ENCODE measurements around the gene HSCB.
"Not testable (repeated sequence)": the region's sequence is repeated elsewhere in the genome, so short reads cannot be mapped to it uniquely, and the experiment has no call there.

The HSCB gene, protein sequence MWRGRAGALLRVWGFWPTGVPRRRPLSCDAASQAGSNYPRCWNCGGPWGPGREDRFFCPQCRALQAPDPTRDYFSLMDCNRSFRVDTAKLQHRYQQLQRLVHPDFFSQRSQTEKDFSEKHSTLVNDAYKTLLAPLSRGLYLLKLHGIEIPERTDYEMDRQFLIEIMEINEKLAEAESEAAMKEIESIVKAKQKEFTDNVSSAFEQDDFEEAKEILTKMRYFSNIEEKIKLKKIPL

GRCh38 chr22:28741785-28742561, at the start of gene HSCB, which contains the start of gene CHEK2:
Gene HSCB (plus strand): TSS chr22:28742039. CDS start chr22:28742096, 57 bp downstream.
Gene CHEK2 (minus strand): TSS chr22:28741820. CDS start chr22:28734721, 7,099 bp downstream.
- DNase-seq: peak; percentile 99

- DNase-seq: not testable (repeated sequence)
These were observed 48.6 kb upstream of the HSCB start for GRCh38 chr22:28693041-28693760.

DNA sequence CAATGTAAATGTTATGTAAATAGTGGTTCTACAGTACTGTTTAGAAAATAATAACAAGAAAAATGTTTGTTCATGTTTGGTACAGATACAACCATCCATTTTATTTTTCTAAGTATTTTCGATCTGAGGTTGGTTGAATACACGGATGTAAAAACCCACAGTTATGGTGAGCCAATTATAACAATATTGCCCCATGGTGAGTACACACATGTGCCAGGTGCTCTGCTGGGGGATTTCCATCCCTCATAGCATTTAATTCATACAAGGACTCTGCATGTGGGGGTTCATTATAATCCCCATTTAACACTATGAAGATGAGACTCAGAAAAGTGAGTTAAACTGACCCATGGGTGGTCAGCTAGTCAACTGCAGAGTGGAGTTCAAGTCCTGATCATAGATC, 38.9 kb upstream of the HSCB start:
- no peak for DNase-seq

DNA sequence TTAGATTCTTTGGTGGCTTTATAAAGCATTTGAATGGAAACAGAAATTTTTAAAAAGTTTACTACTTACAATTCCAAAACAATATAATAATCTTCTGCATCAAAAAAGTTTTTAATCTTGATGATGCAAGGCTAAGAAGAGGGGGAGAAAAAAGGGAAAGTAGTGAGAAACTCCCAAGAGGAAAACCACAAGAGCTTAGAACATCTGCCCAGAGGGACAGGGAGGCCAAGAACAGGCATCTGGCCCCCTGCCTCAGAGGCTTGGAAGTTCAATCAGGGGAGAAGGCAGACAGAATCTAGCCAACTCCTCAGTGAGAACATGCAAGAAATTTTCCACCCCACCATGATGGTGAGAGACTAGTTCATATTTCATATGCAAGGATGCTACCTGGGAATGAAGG, 38.4 kb upstream of the HSCB start:
- DNase-seq: no peak

GRCh38 chr22:28706845-28707244, 35.0 kb upstream of the HSCB start:
- DNase-seq: no peak

DNA sequence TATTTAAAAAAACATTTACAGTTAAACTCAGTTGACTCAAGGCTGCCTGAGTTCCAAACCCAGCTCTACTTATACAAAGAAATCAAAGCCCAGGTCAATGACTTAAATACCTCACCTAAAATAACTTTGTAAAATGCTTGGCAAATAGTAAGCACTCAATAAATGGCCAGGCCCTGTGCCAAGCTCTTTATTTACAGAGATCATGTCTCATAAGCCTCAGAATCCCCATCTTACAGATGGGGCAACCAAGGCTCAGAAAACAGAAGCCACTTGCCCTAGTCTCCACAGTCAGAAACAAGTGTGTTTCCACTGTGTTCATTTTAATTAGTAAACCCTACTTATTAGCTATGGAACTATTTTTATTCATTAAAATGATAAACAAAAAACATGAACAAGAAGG, 31.7 kb upstream of the HSCB start:
- no peak for DNase-seq

DNA sequence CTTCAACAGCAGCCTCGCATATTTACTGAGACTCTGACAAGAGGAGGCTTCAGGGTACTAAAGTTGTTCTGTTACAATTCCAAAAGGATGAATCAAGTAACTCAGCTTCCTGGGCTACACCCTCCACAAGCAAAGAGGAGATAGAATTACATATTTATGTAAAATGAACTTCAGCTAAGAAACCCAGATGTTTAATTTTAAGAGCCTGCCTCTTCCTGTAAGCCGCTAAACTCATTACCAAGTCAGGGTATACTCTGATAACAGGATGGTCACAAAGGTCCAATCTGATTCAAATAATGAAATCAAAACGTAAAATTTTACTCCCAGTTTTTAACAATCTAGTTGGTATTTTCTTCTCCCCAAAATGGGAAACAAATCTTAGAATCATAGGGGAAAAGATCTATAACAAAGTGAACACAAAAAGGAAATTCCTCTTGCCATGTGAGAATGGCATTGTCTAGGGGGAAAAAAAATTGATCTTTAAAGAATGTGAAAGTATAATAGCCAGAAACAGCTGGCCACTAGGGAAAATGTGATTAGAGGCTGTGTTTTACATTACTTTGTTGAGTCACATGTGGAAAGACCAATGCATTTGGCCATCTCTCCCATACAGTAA, 31.2 kb upstream of the HSCB start:
- DNase-seq: no peak

- no peak for DNase-seq
These were observed 30.5 kb upstream of the HSCB start for GRCh38 chr22:28711341-28711740.

DNA sequence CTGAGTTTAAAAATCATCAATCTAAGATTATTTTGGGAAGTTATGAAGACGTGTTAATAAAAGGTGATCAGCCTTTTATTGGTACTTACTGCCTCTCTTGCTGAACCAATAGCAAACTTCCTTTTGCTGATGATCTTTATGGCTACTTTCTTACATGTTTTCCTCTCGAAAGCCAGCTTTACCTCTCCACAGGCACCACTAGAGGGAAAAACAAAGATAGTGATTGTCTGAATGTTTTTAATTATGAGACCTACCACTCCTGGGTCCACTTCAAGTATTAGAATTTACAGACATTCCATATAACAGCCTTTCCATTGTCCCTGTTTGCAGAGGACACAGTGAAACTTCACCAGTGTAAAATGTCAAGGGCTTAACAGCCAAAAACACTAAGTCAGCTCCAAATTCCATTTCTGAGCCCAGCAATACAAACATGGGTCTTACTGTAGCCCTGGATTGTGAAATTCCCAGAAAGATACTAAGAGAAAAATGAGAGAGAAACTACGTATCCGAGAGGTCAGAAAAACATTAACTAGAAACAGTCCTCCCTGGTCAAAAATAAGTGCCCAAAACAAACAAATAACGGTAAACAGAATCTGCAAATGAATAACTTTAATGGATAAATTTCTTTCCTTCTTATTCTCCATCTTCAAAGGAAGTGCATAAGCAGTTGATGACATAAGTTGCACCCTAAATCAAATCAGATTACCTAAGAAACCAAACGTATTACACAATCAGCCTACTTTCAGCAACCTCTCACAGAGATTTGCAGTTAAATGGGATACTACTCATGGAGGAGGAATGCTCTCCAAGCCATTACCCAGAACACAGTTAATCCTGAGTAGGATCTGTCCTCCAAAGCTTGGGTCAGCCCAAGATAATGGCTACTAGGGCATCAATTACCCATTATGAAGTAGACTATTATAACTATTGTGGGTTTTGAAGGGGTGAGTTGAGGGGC, 29.7 kb upstream of the HSCB start:
- DNase-seq: no peak

DNA sequence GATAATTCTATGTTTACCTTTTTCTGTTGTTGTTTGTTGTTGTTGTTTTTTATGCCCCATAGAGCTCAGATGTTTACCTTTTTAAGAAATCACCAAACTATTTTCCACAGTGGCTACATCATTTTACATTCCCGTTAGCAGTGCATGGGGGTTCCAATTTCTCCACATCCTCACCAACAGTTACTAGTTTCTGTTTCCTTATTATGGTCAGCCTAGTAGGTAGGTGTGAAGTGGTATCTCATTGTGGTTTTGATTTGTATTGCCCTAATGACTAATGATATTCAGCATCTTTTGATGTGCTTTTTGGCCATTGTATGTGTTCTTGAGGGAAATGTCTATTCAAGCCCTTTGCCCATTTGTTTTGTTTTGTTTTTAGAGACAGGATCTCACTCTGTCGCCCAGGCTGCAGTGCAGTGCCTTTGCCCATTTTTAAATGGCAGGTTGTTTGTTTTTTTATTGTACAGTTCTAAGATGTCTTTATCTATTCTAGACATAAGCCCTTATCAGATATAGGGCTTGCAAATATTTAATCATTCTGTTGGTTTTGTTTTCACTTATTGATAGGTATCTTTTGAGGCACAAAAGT, 27.7 kb upstream of the HSCB start:
- no peak for DNase-seq

- DNase-seq: no peak
These were observed 26.2 kb upstream of the HSCB start for GRCh38 chr22:28715611-28716010.

DNA sequence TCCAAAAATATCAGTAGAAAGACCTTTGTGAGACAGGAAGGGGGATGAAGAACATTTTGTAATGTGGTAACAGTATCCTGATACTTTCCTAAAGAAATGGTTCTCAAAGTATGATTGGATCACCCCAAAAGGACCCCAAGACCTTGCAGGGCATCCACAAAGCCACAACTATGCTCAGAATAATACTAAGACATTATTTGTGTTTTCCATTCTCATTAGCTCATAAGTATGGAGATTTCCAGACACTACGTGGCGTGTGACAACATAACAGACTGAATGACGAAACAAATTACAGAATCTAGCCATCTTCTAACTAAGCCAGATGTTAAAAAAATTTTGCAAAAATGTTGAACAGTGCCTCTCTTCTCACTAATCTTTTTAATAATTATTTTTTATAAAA, 25.2 kb upstream of the HSCB start:
- no peak for DNase-seq

- no peak for DNase-seq
These were observed 23.8 kb upstream of the HSCB start for GRCh38 chr22:28718044-28718443.

DNA sequence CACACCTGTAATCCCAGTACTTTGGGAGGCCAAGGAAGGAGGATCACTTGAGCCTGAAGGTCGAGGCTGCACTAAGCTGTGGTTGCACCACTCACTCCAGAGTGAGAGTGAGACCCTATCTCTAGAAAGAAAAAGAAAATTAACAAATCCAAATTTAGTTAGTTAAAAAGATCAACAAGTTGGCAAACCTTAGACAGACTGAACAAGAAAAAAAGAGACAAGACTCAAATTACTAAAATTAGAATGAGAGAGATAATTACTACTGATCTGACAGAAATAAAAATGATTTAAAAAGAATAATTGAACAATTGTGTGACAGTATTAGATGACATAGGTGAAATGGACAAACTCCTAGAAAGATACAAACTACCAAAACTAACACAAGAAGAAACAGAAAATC, 13.8 kb upstream of the HSCB start:
- no peak for DNase-seq

- DNase-seq: no peak
These were observed 13.1 kb upstream of the HSCB start for GRCh38 chr22:28728621-28729313.

- no peak for DNase-seq
These were observed 11.7 kb upstream of the HSCB start for GRCh38 chr22:28730179-28730578.

DNA sequence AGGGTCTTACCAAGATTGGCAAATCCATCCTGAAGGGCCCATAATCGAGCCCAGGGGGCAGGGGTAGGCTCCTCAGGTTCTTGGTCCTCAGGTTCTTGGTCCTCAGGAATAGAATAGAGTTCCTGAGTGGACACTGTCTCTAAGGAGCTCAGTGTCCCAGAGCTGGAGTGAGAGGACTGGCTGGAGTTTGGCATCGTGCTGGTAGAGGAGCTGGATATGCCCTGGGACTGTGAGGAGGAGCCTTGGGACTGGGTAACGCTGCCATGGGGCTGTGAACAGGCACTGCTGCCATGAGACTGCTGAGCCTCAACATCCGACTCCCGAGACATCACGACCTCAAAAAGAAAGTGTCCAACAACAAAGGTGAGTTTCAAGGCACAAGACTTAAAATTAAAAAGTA, 7.4 kb upstream of the HSCB start:
- DNase-seq: no peak

DNA sequence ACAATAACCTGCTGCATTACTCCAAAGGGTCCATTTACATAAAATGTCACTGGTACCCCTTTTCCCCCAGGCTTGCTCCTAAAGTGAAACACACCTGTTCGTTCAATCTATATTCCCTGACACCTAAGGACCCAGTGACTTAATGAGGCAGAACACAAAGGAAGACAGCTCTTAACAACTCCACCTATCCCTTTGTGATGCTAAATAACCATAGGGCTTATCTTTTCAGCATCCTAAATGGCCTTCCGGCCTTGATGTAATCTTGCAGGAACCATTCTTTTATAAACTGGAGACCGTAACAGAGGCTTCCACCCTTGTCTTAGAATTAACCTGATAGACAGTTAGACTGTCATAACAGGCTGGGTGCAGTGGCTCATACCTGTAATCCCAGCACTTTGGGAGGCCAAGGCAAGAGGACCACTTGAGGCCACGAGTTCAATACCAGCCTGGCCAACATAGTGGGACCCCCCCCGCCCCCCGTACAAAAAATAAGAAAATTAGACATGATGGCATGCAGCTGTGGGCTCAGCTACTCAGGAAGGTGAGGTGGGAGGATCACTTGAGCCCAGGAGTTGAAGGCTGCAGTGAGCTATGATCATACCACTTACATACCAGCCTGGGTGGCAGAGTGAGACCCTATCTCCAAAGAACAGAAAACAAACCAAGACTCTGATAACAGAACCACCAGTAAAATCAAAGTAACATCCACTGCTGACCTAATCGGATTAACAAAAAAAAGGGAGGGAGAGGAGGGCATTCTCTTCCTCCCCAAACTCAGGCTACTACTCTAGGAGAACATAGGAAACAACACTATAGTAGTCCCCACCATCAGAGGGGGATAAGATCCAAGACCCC, 5.3 kb upstream of the HSCB start:
- DNase-seq: no peak

DNA sequence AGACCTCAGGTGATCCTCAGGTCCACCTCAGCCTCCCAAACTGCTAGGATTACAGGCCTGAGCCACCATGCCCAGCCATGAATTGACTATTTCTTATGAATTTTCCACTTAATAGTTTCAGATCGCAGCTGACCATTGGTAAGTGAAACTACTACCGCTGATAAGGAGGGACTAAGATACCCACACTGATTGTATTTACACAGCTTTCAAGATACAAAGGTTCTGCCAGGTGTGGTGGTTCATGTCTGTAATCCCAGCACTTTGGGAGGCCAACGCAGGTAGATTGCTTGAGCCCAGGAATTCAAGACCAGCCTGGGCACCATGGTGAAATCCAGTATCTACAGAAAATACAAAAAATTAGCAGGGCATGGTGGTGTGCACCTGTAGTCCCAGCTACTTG, 4.1 kb upstream of the HSCB start:
- no peak for DNase-seq

- DNase-seq: not testable (repeated sequence)
These were observed 3.0 kb upstream of the HSCB start for GRCh38 chr22:28738876-28739275.

All from stimulated activated CD4-positive, alpha-beta T cell treated with anti-CD3 and anti-CD28 coated beads, Interleukin-15, amount 100 ng/mL, for 24 hours (primary cell).